CD4-positive, alpha-beta memory T cell (primary cell): ENCODE measurements around the gene IZUMO2. TPM values are rescaled to one million over a fixed set of nuclear protein-coding genes. Genes with fewer than 3 reads are reported as not detected.
"Not testable (repeated sequence)": the region's sequence is repeated elsewhere in the genome, so short reads cannot be mapped to it uniquely, and the experiment has no call there.

Experiments used
- CTCF ChIA-PET: fragments of 350-600 bp; sonication (Branson Sonifier 250); formaldehyde crosslinking; loops from one replicate; lab custom pipeline; 2021; ENCODE audit warnings: inconsistent platforms; ENCODE audit not compliant: partially characterized antibody; lab: Charles Lee
- POLR2A ChIA-PET: fragments of 350-600 bp; sonication (Branson Sonifier 250); formaldehyde crosslinking; loops from one replicate; lab custom pipeline; 2021; ENCODE audit not compliant: partially characterized antibody; lab: Charles Lee
- DNase-seq, 5 donors: peaks; one replicate each; pipeline versions ENCODE4 v3.0.0 to v3.0.0-alpha.2; 2020 to 2022; ENCODE audit warnings: mixed read lengths in 1 of 5
- H3K27ac ChIP-seq: one replicate; pipeline ENCODE4 v1.7.0; 2013; ENCODE audit warnings: low read depth, low read length
- H3K27me3 ChIP-seq: 2 replicates; pipeline ENCODE4 v1.7.0; 2013; ENCODE audit warnings: mild to moderate bottlenecking, low read length, moderate library complexity; ENCODE audit not compliant: insufficient read depth
- H3K36me3 ChIP-seq: 2 replicates; pipeline ENCODE4 v1.7.0; 2013; ENCODE audit warnings: mild to moderate bottlenecking, low read length, moderate library complexity; ENCODE audit not compliant: insufficient read depth
- H3K4me1 ChIP-seq: 2 replicates; pipeline ENCODE4 v1.7.0; 2013; ENCODE audit warnings: mild to moderate bottlenecking, low read length, moderate library complexity; ENCODE audit not compliant: insufficient read depth
- H3K4me3 ChIP-seq, 2 donors: one replicate each; pipeline ENCODE4 v1.7.0; 2013; ENCODE audit warnings: low read length in 2 of 2, mild to moderate bottlenecking in 1 of 2
- H3K9me3 ChIP-seq, 2 donors: one replicate each; pipeline ENCODE4 v1.7.0; 2013; ENCODE audit warnings: low read length in 2 of 2, control low read depth in 1 of 2; ENCODE audit not compliant: control insufficient read depth in 1 of 2
- H3K27ac Mint-ChIP-seq, 7 donors: one replicate each; pipeline ENCODE4 v1.8.0; 2020 to 2021; ENCODE audit warnings: mixed read lengths in 7 of 7, mild to moderate bottlenecking in 6 of 7, inconsistent platforms in 3 of 7, moderate library complexity in 3 of 7
- H3K27me3 Mint-ChIP-seq, 2 donors: one replicate each; pipeline ENCODE4 v1.8.0; 2020 to 2021; ENCODE audit warnings: mixed read lengths in 2 of 2
- H3K36me3 Mint-ChIP-seq, 2 donors: one replicate each; pipeline ENCODE4 v1.8.0; 2020 to 2021; ENCODE audit warnings: mixed read lengths in 2 of 2, inconsistent platforms in 1 of 2, mild to moderate bottlenecking in 1 of 2
- H3K4me1 Mint-ChIP-seq, 4 donors: one replicate each; pipeline ENCODE4 v1.8.0; 2020 to 2021; ENCODE audit warnings: mixed read lengths in 4 of 4, mild to moderate bottlenecking in 1 of 4
- H3K4me3 Mint-ChIP-seq, 8 donors: one replicate each; pipeline ENCODE4 v1.8.0; 2020 to 2021; ENCODE audit warnings: mixed read lengths in 8 of 8, mild to moderate bottlenecking in 7 of 8, moderate library complexity in 6 of 8, inconsistent platforms in 3 of 8
- H3K9me3 Mint-ChIP-seq, 8 donors: one replicate each; pipeline ENCODE4 v1.8.0; 2020 to 2021; ENCODE audit warnings: mixed read lengths in 8 of 8, mild to moderate bottlenecking in 5 of 8, inconsistent platforms in 3 of 8, moderate library complexity in 1 of 8
- intact Hi-C: fragments of 100-400 bp; cut with micrococcal nuclease; formaldehyde crosslinking; loops from one replicate; pipeline ENCODE4 v1.15.1; 2023
- polyA plus RNA-seq, 2 donors: library from polyadenylated mRNA; unstranded; fragments of 300-500 nt; fragmentation: Illumina TruSeq; gene quantifications; one replicate each; pipeline ENCODE4 v1.2.3, GENCODE V29; 2021
- total RNA-seq, 2 experiments: library from RNA; stranded (reverse); gene quantifications; one replicate each; pipeline ENCODE4 v1.2.3, GENCODE V29; 2021

Gene IZUMO2
- total and polyA plus RNA-seq, 4 experiments from 2014 or later, result not detected

DNA sequence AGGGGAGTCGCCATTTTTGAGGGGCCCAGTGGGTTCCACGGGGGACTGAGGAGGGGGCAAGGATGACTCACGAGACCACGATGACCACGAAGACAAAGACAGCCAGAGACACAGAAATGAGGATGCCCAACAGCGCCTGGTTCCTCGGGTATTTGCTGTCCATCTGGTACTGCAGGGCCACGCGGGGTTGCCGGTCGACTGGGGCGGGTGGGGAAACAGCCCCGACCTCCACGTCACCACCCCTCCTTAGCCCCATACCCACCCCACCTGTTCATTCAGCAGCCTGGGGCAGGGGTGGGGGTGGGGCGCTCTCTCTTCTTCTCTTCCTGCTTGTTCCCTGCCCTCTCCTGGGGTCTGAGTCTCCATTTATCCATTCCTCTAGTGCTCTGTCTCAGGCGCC lies 8.6 kb downstream of the IZUMO2 start:
- Mint-ChIP-seq H3K4me3 (no peak overlapping the region), H3K4me1 (peaks cover 0 to 2% (median 0%) of the 10 kb centered on the region in 4 donors), H3K27me3 (peaks cover 17 to 25% of the 10 kb centered on the region in 2 donors), H3K36me3 (peaks cover 0 to 4% of the 10 kb centered on the region in 2 donors), H3K27ac (no peak overlapping the region), H3K9me3 (peaks cover 0 to 21% (median 9%) of the 10 kb centered on the region in 8 donors)
- Histone ChIP-seq H3K4me3 (no peak overlapping the region), H3K9me3 (peaks cover 0 to 7% of the 10 kb centered on the region in 2 donors), H3K4me1 (no peaks in the 10 kb centered on the region), H3K27ac (no peak overlapping the region), H3K36me3 (no peaks in the 10 kb centered on the region), H3K27me3 (peaks cover 4% of the 10 kb centered on the region)
- no peak for DNase-seq
- POLR2A ChIA-PET, result no interaction called here
- CTCF ChIA-PET, result interaction anchor here (1.6 to 2.1 kb wide), 2 partner anchors 12 to 18 kb away, joined by 4 read pairs; no protein-coding TSS in a partner anchor
- intact Hi-C loops, result no loop called here

DNA sequence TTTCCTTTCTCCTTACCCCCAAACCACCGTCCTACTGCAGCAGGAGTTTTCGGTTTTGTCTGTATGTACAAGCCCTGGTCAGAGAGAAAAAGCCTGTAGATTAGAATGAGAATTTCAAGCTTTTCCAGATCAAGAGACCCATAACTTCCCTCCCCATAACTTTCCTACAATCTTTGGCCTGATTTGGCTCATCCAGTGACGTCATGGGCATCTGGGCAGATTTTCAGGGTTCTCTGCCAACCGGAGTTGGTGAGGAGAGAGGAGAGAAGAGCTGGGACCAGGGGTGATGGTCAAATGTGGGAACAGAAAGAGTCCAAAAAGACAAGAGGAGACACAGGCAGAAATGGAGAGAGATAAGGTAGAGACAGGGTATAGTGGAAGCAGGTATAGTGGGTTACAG lies 10.5 kb downstream of the IZUMO2 start:
- Histone ChIP-seq H3K27me3 (peaks cover 8% of the 10 kb centered on the region), H3K4me3 (no peak overlapping the region), H3K4me1 (no peaks in the 10 kb centered on the region), H3K27ac (no peak overlapping the region), H3K9me3 (no peaks in the 10 kb centered on the region), H3K36me3 (no peaks in the 10 kb centered on the region)
- Mint-ChIP-seq H3K27ac (no peak overlapping the region), H3K27me3 (peaks cover 20 to 33% of the 10 kb centered on the region in 2 donors), H3K4me3 (no peak overlapping the region), H3K4me1 (peaks cover under 1 to 8% (median 4%) of the 10 kb centered on the region in 4 donors), H3K36me3 (peaks cover 0 to 4% of the 10 kb centered on the region in 2 donors), H3K9me3 (peaks cover 0 to 16% (median 5%) of the 10 kb centered on the region in 8 donors)
- intact Hi-C loops, result no loop called here
- POLR2A ChIA-PET, result no interaction called here
- DNase-seq, result no peak
- CTCF ChIA-PET, result no interaction called here

DNA sequence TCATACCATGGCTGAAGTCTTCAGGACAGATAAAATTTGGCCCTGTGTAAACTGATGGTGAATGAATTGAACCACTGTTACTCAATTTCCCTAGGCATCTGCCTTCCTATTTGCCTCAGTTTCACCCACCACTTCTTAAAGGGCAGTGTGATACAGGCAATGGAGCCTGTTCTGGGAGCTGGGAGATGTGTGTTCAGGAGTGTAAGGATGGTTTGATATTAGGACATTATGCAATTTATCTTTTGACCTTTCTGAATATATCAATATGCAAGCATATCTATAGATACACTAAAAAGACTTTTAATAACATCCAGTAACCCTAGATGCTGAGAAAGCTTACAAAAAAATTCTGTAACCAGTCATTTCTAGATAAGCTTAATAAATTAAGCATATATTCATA lies 14.6 kb downstream of the IZUMO2 start:
- no peak overlapping the region for H3K27ac ChIP-seq
- CTCF ChIA-PET, result interaction anchor here (2.1 to 3.1 kb wide), 2 partner anchors 13 to 209 kb away, joined by 5 to 16 read pairs; no protein-coding TSS in a partner anchor
- peaks cover 8% of the 10 kb centered on the region for H3K27me3 ChIP-seq
- Mint-ChIP-seq H3K36me3 (no peaks in the 10 kb centered on the region), H3K27ac (peak overlapping the region in 2 of 7 donors; percentile 12 to 13), H3K4me1 (peaks cover 6 to 13% (median 7%) of the 10 kb centered on the region in 4 donors), H3K4me3 (peak overlapping the region; percentile 83 to 93 (median 87)), H3K27me3 (peaks cover 17 to 27% of the 10 kb centered on the region in 2 donors), H3K9me3 (peaks cover 0 to 14% (median 2%) of the 10 kb centered on the region in 8 donors)
- H3K4me3 ChIP-seq, result no peak overlapping the region
- POLR2A ChIA-PET, result interaction anchor here (1.1 kb wide), 1 partner anchor 209 kb away, joined by 5 read pairs; no protein-coding TSS in a partner anchor
- no peak for DNase-seq
- H3K4me1 ChIP-seq, result peaks cover 3% of the 10 kb centered on the region
- H3K9me3 ChIP-seq, result no peaks in the 10 kb centered on the region
- no peaks in the 10 kb centered on the region for H3K36me3 ChIP-seq
- intact Hi-C loops, result no loop called here

DNA sequence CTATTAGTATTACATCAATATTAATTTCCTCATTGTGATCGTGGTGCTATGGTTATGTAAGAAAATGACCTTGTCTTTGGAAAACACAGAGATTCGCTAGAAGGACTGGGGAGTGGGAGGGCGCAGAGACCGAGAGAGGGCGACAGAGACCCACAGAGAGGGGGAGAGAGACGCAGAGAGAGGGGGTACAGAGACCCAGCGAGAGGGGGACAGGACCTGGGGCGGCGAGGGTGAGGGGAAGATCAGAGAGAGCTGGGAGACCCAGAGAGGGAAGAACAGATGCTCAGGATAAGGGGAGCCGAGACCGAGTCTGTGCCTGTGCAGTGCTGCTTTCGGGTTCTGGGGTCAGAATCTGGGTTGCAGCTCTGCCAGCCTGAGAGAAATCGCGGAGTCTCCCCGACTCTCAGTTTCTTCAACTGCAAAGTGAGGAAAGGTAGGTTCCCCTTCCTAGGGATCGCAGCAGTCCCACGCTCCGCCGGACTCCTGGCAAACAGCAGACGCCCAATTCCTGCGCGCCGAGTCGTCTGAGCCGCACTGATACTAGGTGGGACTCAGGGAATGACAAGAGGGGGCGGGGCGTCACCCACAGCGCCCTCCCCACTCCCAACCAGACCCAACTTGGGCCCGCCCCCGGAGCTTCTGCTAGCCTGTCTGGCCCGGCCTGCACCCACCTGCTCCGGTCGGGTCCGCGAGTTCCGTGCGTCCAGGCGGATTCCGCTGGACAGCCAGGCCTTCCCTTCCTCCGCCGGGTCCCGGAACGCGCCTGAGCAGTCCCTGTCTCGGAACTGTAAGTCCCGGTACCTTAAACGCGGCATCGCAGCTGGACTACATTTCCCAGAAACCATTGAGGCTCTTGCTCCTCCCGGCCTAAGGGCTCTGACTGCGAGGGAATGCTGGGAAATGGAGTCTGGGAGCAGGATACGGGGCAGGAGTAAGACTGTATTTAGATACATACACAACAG lies 15.3 kb downstream of the IZUMO2 start:
- ChIA-PET POLR2A (interaction anchor here (1.1 kb wide), 2 partner anchors 97 to 210 kb away, joined by 4 to 5 read pairs; no protein-coding TSS in a partner anchor), CTCF (interaction anchor here (1.4 to 3.1 kb wide), 3 partner anchors 12 to 210 kb away, joined by 5 to 16 read pairs (median 6); no protein-coding TSS in a partner anchor)
- H3K27ac Mint-ChIP-seq, result peak overlapping the region in 6 of 7 donors; percentile 13 to 88 (median 56)
- peak; percentile 70 to 79 (median 75) for DNase-seq
- Histone ChIP-seq H3K4me1 (peaks cover 3% of the 10 kb centered on the region), H3K27me3 (peaks cover 8% of the 10 kb centered on the region), H3K27ac (no peak overlapping the region), H3K4me3 (peak overlapping the region; percentile 13 to 56), H3K36me3 (no peaks in the 10 kb centered on the region), H3K9me3 (no peaks in the 10 kb centered on the region)
- H3K4me3 Mint-ChIP-seq, result peak overlapping the region; percentile 83 to 93 (median 87)
- peaks cover 14 to 27% of the 10 kb centered on the region in 2 donors for H3K27me3 Mint-ChIP-seq
- peaks cover 0 to 14% (median 2%) of the 10 kb centered on the region in 8 donors for H3K9me3 Mint-ChIP-seq
- intact Hi-C loops, result no loop called here
- peaks cover 6 to 13% (median 7%) of the 10 kb centered on the region in 4 donors for H3K4me1 Mint-ChIP-seq
- no peaks in the 10 kb centered on the region for H3K36me3 Mint-ChIP-seq

DNA sequence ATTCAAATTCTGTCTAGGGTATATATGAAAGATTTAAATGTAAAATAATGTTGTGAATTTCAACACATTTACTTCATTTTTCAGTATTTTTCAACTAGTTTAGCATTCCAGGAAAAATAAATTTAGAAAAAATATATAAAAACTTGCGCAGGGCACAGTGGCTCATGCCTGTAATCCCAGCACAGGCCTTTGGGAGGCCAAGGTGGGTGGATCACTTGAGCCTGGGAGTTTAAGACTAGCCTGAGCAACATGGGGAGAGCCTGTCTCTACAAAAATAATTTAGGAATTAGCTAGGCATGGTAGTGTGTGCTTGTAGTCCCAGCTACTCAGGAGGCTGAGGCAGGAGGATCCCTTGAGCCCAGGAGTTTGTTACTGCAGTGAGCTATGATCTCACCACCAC lies 21.2 kb downstream of the IZUMO2 start:
- H3K4me1 Mint-ChIP-seq, H3K27me3 ChIP-seq, H3K36me3 Mint-ChIP-seq, CTCF ChIA-PET, H3K27ac ChIP-seq, H3K36me3 ChIP-seq, H3K4me1 ChIP-seq, H3K9me3 Mint-ChIP-seq, H3K27me3 Mint-ChIP-seq, intact Hi-C loops, H3K4me3 ChIP-seq, DNase-seq, H3K9me3 ChIP-seq, H3K27ac Mint-ChIP-seq, POLR2A ChIA-PET, H3K4me3 Mint-ChIP-seq: not testable (repeated sequence)

DNA sequence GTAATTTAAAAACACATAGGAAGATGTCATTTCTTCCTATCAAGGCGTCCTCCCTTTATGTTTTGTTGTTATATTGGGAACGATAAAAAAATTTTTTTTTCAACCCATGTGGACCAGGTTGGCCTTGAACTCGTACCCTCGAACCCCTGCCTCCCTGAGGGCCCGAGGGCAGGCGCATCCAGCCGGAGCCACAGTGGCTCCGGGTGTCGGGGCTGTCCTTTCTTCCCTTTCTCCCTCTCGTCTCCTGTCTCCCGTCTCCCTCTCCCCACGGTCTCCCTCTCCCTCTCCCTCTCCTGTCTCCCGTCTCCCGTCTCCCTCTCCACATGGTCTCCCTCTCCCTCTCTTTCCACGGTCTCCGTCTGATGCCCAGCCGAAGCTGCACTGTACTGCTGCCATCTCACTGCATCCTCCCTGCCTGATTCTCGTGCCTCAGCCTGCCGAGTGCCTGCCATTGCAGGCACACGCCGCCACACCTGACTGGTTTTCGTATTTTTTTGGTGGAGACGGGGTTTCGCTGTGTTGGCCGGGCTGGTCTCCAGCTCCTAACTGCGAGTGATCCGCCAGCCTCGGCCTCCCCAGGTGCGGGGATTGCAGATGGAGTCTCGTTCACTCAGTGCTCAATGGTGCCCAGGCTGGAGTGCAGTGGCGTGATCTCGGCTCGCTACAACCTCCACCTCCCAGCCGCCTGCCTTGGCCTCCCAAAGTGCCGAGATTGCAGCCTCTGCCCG lies 22.8 kb downstream of the IZUMO2 start:
- DNase-seq, H3K27ac Mint-ChIP-seq, H3K36me3 ChIP-seq, H3K4me3 Mint-ChIP-seq, H3K36me3 Mint-ChIP-seq, H3K27ac ChIP-seq, POLR2A ChIA-PET, H3K4me1 ChIP-seq, CTCF ChIA-PET, H3K27me3 Mint-ChIP-seq, H3K9me3 Mint-ChIP-seq, intact Hi-C loops, H3K4me3 ChIP-seq, H3K9me3 ChIP-seq, H3K4me1 Mint-ChIP-seq: not testable (repeated sequence)
- H3K27me3 ChIP-seq, result peaks cover 14% of the 10 kb centered on the region
